ENCODE measurements around the gene CYP2J2. TPM values are rescaled to one million over a fixed set of nuclear protein-coding genes. Genes with fewer than 3 reads are reported as not detected.
"Not testable (repeated sequence)": the region's sequence is repeated elsewhere in the genome, so short reads cannot be mapped to it uniquely, and the experiment has no call there.

CYP2J2 gene
- total RNA-seq, 2 donors from 2014 or later = 0.29 to 0.37 TPM

- no peak for DNase-seq
- H3K4me1 Mint-ChIP-seq = peaks cover 5% of the 10 kb centered on the region
- Histone ChIP-seq H3K9ac (ENCODE audit: extremely low read depth, low read length, poor library complexity, severe bottlenecking) (no peak overlapping the region), H3K4me3 (ENCODE audit: low read length) (no peak overlapping the region), H3K9me3 (ENCODE audit: control insufficient read depth, low read length) (peaks cover 9% of the 10 kb centered on the region), H3K36me3 (ENCODE audit: control insufficient read depth, insufficient read depth, low read length) (no peaks in the 10 kb centered on the region), H3K4me1 (ENCODE audit: control insufficient read depth, insufficient read depth, low read length) (no peaks in the 10 kb centered on the region), H3K27me3 (ENCODE audit: control insufficient read depth, insufficient read depth, low read length, poor library complexity, severe bottlenecking) (peaks cover 55% of the 10 kb centered on the region), H3K27ac (ENCODE audit: low read depth, low read length) (no peak overlapping the region)
- H3K36me3 Mint-ChIP-seq (ENCODE audit: low read depth) = no peaks in the 10 kb centered on the region
- H3K4me3 Mint-ChIP-seq = no peak overlapping the region
- no peak overlapping the region for H3K27ac Mint-ChIP-seq
- H3K9me3 Mint-ChIP-seq = peaks cover 4% of the 10 kb centered on the region
- TF ChIP-seq, protein P1, sequence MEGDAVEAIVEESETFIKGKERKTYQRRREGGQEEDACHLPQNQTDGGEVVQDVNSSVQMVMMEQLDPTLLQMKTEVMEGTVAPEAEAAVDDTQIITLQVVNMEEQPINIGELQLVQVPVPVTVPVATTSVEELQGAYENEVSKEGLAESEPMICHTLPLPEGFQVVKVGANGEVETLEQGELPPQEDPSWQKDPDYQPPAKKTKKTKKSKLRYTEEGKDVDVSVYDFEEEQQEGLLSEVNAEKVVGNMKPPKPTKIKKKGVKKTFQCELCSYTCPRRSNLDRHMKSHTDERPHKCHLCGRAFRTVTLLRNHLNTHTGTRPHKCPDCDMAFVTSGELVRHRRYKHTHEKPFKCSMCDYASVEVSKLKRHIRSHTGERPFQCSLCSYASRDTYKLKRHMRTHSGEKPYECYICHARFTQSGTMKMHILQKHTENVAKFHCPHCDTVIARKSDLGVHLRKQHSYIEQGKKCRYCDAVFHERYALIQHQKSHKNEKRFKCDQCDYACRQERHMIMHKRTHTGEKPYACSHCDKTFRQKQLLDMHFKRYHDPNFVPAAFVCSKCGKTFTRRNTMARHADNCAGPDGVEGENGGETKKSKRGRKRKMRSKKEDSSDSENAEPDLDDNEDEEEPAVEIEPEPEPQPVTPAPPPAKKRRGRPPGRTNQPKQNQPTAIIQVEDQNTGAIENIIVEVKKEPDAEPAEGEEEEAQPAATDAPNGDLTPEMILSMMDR (conservative IDR thresholded peaks at IDR 0.05) = no peak
- whole genome bisulfite sequencing, 2 experiments (ENCODE audit: insufficient coverage in 1 of 2, insufficient read length in 1 of 2) = 71 to 83% methylated on average over 1 of the region's 1 CpG
- peaks cover 68% of the 10 kb centered on the region for H3K27me3 Mint-ChIP-seq (ENCODE audit: insufficient read depth)
Observed at GRCh38 chr1:59928996-59929395, 2.4 kb upstream of the CYP2J2 start.

DNA sequence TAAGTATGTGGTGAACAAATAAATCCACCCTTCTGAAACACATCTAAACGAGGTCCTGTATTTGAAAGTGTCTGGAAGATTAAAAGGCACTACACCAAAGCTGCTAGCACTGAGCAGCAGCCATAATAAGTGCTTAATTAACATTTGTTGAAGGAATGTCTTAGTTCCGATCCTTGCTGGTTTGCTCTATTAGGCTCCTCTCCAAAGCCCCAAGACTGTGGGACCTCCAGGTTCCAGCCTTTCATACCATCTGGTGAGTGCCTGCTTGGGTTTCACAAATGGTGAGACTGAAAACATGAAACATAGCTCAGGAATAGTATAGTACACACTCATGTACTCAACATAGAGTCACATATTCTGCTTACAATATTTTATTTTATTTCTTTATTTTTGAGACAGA is 640 bp upstream of the CYP2J2 start:
- H3K4me3 ChIP-seq (ENCODE audit: low read length) = no peak overlapping the region
- no peaks in the 10 kb centered on the region for H3K36me3 Mint-ChIP-seq (ENCODE audit: low read depth)
- H3K4me1 Mint-ChIP-seq = peaks cover 5% of the 10 kb centered on the region
- DNase-seq = no peak
- H3K9me3 ChIP-seq (ENCODE audit: control insufficient read depth, low read length) = peaks cover 9% of the 10 kb centered on the region
- H3K36me3 ChIP-seq (ENCODE audit: control insufficient read depth, insufficient read depth, low read length) = no peaks in the 10 kb centered on the region
- no peak overlapping the region for H3K9ac ChIP-seq (ENCODE audit: extremely low read depth, low read length, poor library complexity, severe bottlenecking)
- no peak overlapping the region for H3K27ac Mint-ChIP-seq
- H3K27me3 ChIP-seq (ENCODE audit: control insufficient read depth, insufficient read depth, low read length, poor library complexity, severe bottlenecking) = peaks cover 63% of the 10 kb centered on the region
- peaks cover 4% of the 10 kb centered on the region for H3K9me3 Mint-ChIP-seq
- no peak overlapping the region for H3K4me3 Mint-ChIP-seq
- TF ChIP-seq, protein P1 (conservative IDR thresholded peaks at IDR 0.05) = no peak
- H3K4me1 ChIP-seq (ENCODE audit: control insufficient read depth, insufficient read depth, low read length) = no peaks in the 10 kb centered on the region
- H3K27ac ChIP-seq (ENCODE audit: low read depth, low read length) = no peak overlapping the region
- WGBS, 2 experiments (ENCODE audit: insufficient coverage in 1 of 2, insufficient read length in 1 of 2) = 83 to 89% methylated on average over 2 of the region's 2 CpGs
- peaks cover 75% of the 10 kb centered on the region for H3K27me3 Mint-ChIP-seq (ENCODE audit: insufficient read depth)

GRCh38 chr1:59924653-59925052 is 1.9 kb downstream of the CYP2J2 start:
- DNase-seq = no peak
- H3K9ac ChIP-seq (ENCODE audit: extremely low read depth, low read length, poor library complexity, severe bottlenecking) = no peak overlapping the region
- H3K4me1 ChIP-seq (ENCODE audit: control insufficient read depth, insufficient read depth, low read length) = no peaks in the 10 kb centered on the region
- H3K27me3 ChIP-seq (ENCODE audit: control insufficient read depth, insufficient read depth, low read length, poor library complexity, severe bottlenecking) = peaks cover 54% of the 10 kb centered on the region
- H3K27ac ChIP-seq (ENCODE audit: low read depth, low read length) = no peak overlapping the region
- peaks cover 9% of the 10 kb centered on the region for H3K9me3 ChIP-seq (ENCODE audit: control insufficient read depth, low read length)
- Mint-ChIP-seq H3K4me1 (no peaks in the 10 kb centered on the region), H3K27me3 (ENCODE audit: insufficient read depth) (peaks cover 64% of the 10 kb centered on the region), H3K27ac (no peak overlapping the region), H3K9me3 (peaks cover 4% of the 10 kb centered on the region), H3K4me3 (no peak overlapping the region), H3K36me3 (ENCODE audit: low read depth) (no peaks in the 10 kb centered on the region)
- no peak overlapping the region for H3K4me3 ChIP-seq (ENCODE audit: low read length)
- H3K36me3 ChIP-seq (ENCODE audit: control insufficient read depth, insufficient read depth, low read length) = no peaks in the 10 kb centered on the region
- TF ChIP-seq, protein P1 (conservative IDR thresholded peaks at IDR 0.05) = no peak

GRCh38 chr1:59921258-59921899 is 5.2 kb downstream of the CYP2J2 start:
- not testable (repeated sequence) for H3K4me1 ChIP-seq (ENCODE audit: control insufficient read depth, insufficient read depth, low read length); H3K9me3 Mint-ChIP-seq; H3K4me3 ChIP-seq (ENCODE audit: low read length); H3K9me3 ChIP-seq (ENCODE audit: control insufficient read depth, low read length); DNase-seq; H3K27ac ChIP-seq (ENCODE audit: low read depth, low read length); H3K36me3 ChIP-seq (ENCODE audit: control insufficient read depth, insufficient read depth, low read length); H3K36me3 Mint-ChIP-seq (ENCODE audit: low read depth); H3K9ac ChIP-seq (ENCODE audit: extremely low read depth, low read length, poor library complexity, severe bottlenecking); H3K4me3 Mint-ChIP-seq; H3K4me1 Mint-ChIP-seq; H3K27ac Mint-ChIP-seq
- WGBS, 2 experiments (ENCODE audit: insufficient coverage in 1 of 2, insufficient read length in 1 of 2) = 85 to 91% methylated on average over 6 of the region's 6 CpGs
- peaks cover 33% of the 10 kb centered on the region for H3K27me3 Mint-ChIP-seq (ENCODE audit: insufficient read depth)
- peaks cover 21% of the 10 kb centered on the region for H3K27me3 ChIP-seq (ENCODE audit: control insufficient read depth, insufficient read depth, low read length, poor library complexity, severe bottlenecking)
